ENCODE data around the gene TXNDC5.

GRCh38 chr6:7939184-7939863, 28.7 kb upstream of the TXNDC5 start:
- no peak for TF ChIP-seq YY1 (tag by site-specific recombination; IDR thresholded peaks at IDR 0.05)
- no peak for TF ChIP-seq CTCF (tag by site-specific recombination; IDR thresholded peaks at IDR 0.05)
- no peak for TF ChIP-seq REST (tag by site-specific recombination; IDR thresholded peaks at IDR 0.05)
- TF ChIP-seq, protein P1, sequence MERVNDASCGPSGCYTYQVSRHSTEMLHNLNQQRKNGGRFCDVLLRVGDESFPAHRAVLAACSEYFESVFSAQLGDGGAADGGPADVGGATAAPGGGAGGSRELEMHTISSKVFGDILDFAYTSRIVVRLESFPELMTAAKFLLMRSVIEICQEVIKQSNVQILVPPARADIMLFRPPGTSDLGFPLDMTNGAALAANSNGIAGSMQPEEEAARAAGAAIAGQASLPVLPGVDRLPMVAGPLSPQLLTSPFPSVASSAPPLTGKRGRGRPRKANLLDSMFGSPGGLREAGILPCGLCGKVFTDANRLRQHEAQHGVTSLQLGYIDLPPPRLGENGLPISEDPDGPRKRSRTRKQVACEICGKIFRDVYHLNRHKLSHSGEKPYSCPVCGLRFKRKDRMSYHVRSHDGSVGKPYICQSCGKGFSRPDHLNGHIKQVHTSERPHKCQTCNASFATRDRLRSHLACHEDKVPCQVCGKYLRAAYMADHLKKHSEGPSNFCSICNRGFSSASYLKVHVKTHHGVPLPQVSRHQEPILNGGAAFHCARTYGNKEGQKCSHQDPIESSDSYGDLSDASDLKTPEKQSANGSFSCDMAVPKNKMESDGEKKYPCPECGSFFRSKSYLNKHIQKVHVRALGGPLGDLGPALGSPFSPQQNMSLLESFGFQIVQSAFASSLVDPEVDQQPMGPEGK (tag by site-specific recombination; IDR thresholded peaks at IDR 0.05): no peak
- TF ChIP-seq ZNF792 (tag by site-specific recombination; IDR thresholded peaks at IDR 0.05): peak; percentile 30; the same call in 1 of the 2 replicates
- 0 out of 2 replicates have a peak, but pooled peaks have one; percentile 41 for TF ChIP-seq ZBTB17 (tag by site-specific recombination; IDR thresholded peaks at IDR 0.05)

All from HEK293 (cell line).